ENCODE measurements around the gene FRMPD1. TPM values are rescaled to one million over a fixed set of nuclear protein-coding genes. Genes with fewer than 3 reads are reported as not detected.

The FRMPD1 gene
- 1.3 TPM for total RNA-seq

GRCh38 chr9:37650873-37651768 lies at the start of gene FRMPD1:
Gene FRMPD1 (plus strand): TSS chr9:37650954. CDS start chr9:37692642, 41,688 bp downstream.

GRCh38 chr9:37753489-37754190 lies 102.9 kb downstream of the FRMPD1 start, which contains the start of gene TRMT10B:
Gene TRMT10B (plus strand): TSS chr9:37753805. CDS start chr9:37761932, 8,127 bp downstream.

GRCh38 chr9:37784616-37785483 lies 134.1 kb downstream of the FRMPD1 start, which contains the start of gene EXOSC3:
Gene EXOSC3 (minus strand): TSS chr9:37785064. CDS start chr9:37785044, 20 bp downstream.

Other genes starting within 250 kb of the FRMPD1 start
- gene GRHPR, start 228.3 kb upstream of the FRMPD1 start, total RNA-seq = 63.9 TPM
- gene ZBTB5, start 185.5 kb upstream of the FRMPD1 start, total RNA-seq = 29.1 TPM
- gene POLR1E, start 165.0 kb upstream of the FRMPD1 start, total RNA-seq = 36.3 TPM
- gene FBXO10, start 74.6 kb upstream of the FRMPD1 start, total RNA-seq = 17.5 TPM
- gene TOMM5, start 58.4 kb upstream of the FRMPD1 start, total RNA-seq = 81.7 TPM
- gene TRMT10B, start 102.9 kb downstream of the FRMPD1 start, total RNA-seq = 7.8 TPM
- gene EXOSC3, start 134.1 kb downstream of the FRMPD1 start, total RNA-seq = 107 TPM
- gene DCAF10, start 149.8 kb downstream of the FRMPD1 start, total RNA-seq = 39.4 TPM